Daoy (cell line): Measurements from ENCODE around the gene PCSK6. TPM values are rescaled to one million over a fixed set of nuclear protein-coding genes. Genes with fewer than 3 reads are reported as not detected.

ENCODE experiments used
- DNase-seq: peaks from one replicate; pipeline ENCODE4 v3.0.0-alpha.2; 2015; ENCODE audit warnings: low read depth
- total RNA-seq: library from RNA; depleted of rRNA; stranded (reverse); fragments of >200 nt; shearing (Covaris generic); gene quantifications from 2 replicates; pipeline ENCODE4 v1.2.3, GENCODE V29; 2014

Gene PCSK6
- total RNA-seq, 1 experiment from 2014 or later: 8.1 TPM

GRCh38 chr15:101447561-101448071 is 41.9 kb downstream of the PCSK6 start:
- no peak for DNase-seq

- no peak for DNase-seq
Observed at GRCh38 chr15:101447168-101447533, 42.4 kb downstream of the PCSK6 start.

- no peak for DNase-seq
Observed at GRCh38 chr15:101446518-101447167, 42.9 kb downstream of the PCSK6 start.

GRCh38 chr15:101445562-101446517 is 43.7 kb downstream of the PCSK6 start:
- DNase-seq: peak; percentile 61

GRCh38 chr15:101444807-101445508 is 44.5 kb downstream of the PCSK6 start:
- no peak for DNase-seq

- no peak for DNase-seq
Observed at GRCh38 chr15:101444015-101444414, 45.5 kb downstream of the PCSK6 start.

- no peak for DNase-seq
Observed at GRCh38 chr15:101442272-101442671, 47.2 kb downstream of the PCSK6 start.

- no peak for DNase-seq
Observed at GRCh38 chr15:101441696-101442095, 47.8 kb downstream of the PCSK6 start.

- DNase-seq: no peak
Observed at GRCh38 chr15:101440846-101441590, 48.5 kb downstream of the PCSK6 start.

GRCh38 chr15:101439920-101440319 is 49.6 kb downstream of the PCSK6 start:
- DNase-seq: no peak

GRCh38 chr15:101439285-101439919 is 50.1 kb downstream of the PCSK6 start:
- peak; percentile 16 for DNase-seq

- no peak for DNase-seq
Observed at GRCh38 chr15:101438482-101439284, 50.8 kb downstream of the PCSK6 start.

GRCh38 chr15:101437618-101438481 is 51.7 kb downstream of the PCSK6 start:
- no peak for DNase-seq

- peak; percentile 94 for DNase-seq
Observed at GRCh38 chr15:101437209-101437608, 52.3 kb downstream of the PCSK6 start.

GRCh38 chr15:101436526-101436925 is 53.0 kb downstream of the PCSK6 start:
- no peak for DNase-seq

- no peak for DNase-seq
Observed at GRCh38 chr15:101435761-101436160, 53.7 kb downstream of the PCSK6 start.

- no peak for DNase-seq
Observed at GRCh38 chr15:101434032-101434920, 55.2 kb downstream of the PCSK6 start.

- DNase-seq: no peak
Observed at GRCh38 chr15:101433396-101433795, 56.1 kb downstream of the PCSK6 start.
